Liver (tissue), 2 donors: ENCODE data around the gene KRTAP4-5.
"Not testable (repeated sequence)": the region's sequence is repeated elsewhere in the genome, so short reads cannot be mapped to it uniquely, and the experiment has no call there.

Experiments used
- FOXA1 ChIP-seq: IDR thresholded peaks from 2 replicates; pipeline ENCODE4 v1.6.1; 2016; ENCODE audit warnings: antibody characterized with exemption
- TF ChIP-seq, protein P1 (sequence below): fragments of 150-350 bp; IDR thresholded peaks from 2 replicates; pipeline ENCODE4 v1.5.1; 2017; ENCODE audit warnings: improper control_type of control experiment, low read depth, low read length; ENCODE audit not compliant: missing input control
- donor health status: healthy.

DNA sequence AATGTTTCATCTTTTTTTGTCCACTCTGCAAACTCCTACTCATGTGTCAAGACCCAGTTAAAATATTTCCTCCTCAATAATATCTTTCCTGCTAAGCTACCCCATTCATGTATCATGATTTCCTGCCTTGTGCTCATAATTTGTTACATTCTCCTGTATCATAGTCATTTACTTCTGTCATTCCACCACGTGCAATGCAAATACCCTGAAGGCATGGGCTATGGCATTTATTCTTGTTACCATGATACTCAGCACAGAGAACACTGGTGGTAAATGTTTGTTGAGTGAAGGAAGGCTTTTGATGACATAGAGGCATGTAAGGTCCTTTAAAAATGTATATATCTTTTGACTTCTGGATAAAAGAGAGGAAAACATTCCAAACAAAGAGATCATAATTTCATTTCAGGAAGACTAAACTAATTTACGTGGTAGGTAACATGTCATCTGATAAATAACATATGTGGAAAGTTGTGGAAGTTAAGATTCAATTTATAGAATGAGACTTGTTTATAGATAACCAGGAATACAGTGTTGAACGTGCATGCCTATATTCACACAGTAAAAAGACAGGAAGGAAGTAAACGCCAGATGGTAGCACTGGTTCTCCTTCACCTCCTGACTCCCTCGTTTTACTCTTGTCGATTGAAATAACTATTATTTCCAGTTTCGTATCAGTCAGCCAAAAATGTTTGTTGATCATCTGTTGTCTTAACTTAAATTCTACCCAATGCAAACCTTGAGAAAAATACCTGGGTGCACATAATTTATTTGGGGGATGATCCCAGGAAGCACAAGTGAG is 49.7 kb downstream of the KRTAP4-5 start:
- TF ChIP-seq FOXA1, result not testable (repeated sequence)
- TF ChIP-seq, protein P1, sequence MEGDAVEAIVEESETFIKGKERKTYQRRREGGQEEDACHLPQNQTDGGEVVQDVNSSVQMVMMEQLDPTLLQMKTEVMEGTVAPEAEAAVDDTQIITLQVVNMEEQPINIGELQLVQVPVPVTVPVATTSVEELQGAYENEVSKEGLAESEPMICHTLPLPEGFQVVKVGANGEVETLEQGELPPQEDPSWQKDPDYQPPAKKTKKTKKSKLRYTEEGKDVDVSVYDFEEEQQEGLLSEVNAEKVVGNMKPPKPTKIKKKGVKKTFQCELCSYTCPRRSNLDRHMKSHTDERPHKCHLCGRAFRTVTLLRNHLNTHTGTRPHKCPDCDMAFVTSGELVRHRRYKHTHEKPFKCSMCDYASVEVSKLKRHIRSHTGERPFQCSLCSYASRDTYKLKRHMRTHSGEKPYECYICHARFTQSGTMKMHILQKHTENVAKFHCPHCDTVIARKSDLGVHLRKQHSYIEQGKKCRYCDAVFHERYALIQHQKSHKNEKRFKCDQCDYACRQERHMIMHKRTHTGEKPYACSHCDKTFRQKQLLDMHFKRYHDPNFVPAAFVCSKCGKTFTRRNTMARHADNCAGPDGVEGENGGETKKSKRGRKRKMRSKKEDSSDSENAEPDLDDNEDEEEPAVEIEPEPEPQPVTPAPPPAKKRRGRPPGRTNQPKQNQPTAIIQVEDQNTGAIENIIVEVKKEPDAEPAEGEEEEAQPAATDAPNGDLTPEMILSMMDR, result not testable (repeated sequence)
